ENCODE data around the gene CELSR2.
"Not testable (repeated sequence)": the region's sequence is repeated elsewhere in the genome, so short reads cannot be mapped to it uniquely, and the experiment has no call there.

The CELSR2 gene

GRCh38 chr1:109304226-109304920 is 55.0 kb downstream of the CELSR2 start:
- Histone ChIP-seq H3K4me1 (ENCODE audit: insufficient read depth, poor library complexity, severe bottlenecking) (no peaks in the 10 kb centered on the region), H3K27ac (ENCODE audit: poor library complexity, severe bottlenecking) (no peak overlapping the region), H3K27me3 (ENCODE audit: insufficient read depth, poor library complexity, severe bottlenecking) (no peaks in the 10 kb centered on the region), H3K9me3 (ENCODE audit: severe bottlenecking) (no peaks in the 10 kb centered on the region), H3K36me3 (ENCODE audit: low read depth) (no peaks in the 10 kb centered on the region), H3K4me3 (ENCODE audit: severe bottlenecking) (no peak overlapping the region)
- TF ChIP-seq, protein P1, sequence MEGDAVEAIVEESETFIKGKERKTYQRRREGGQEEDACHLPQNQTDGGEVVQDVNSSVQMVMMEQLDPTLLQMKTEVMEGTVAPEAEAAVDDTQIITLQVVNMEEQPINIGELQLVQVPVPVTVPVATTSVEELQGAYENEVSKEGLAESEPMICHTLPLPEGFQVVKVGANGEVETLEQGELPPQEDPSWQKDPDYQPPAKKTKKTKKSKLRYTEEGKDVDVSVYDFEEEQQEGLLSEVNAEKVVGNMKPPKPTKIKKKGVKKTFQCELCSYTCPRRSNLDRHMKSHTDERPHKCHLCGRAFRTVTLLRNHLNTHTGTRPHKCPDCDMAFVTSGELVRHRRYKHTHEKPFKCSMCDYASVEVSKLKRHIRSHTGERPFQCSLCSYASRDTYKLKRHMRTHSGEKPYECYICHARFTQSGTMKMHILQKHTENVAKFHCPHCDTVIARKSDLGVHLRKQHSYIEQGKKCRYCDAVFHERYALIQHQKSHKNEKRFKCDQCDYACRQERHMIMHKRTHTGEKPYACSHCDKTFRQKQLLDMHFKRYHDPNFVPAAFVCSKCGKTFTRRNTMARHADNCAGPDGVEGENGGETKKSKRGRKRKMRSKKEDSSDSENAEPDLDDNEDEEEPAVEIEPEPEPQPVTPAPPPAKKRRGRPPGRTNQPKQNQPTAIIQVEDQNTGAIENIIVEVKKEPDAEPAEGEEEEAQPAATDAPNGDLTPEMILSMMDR (IDR thresholded peaks at IDR 0.05; ENCODE audit: poor library complexity, severe bottlenecking): no peak
- no peak for DNase-seq (ENCODE audit: low spot score)
- no peak for ATAC-seq (ENCODE audit: low read depth)

DNA sequence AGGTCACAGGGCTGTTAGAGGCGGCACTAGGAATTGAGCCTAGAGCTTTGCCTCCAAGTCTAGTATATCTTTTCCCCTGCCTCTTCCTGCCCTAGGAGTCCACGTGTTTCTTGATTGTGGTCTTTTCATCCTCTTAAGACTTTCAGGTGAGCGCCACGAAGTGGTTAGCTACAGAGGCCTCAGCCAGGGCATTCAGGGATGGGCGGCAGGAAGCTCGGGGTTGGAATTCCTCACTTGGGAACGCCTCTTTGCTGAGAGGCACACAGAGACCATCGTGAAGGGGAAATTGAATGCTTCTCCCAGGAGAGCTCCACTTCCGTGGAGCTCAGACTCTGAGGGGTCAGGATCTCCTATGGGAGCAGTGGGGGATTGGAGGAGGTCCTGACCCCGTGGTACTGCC is 56.7 kb downstream of the CELSR2 start:
- not testable (repeated sequence) for H3K9me3 ChIP-seq (ENCODE audit: severe bottlenecking); ATAC-seq (ENCODE audit: low read depth); DNase-seq (ENCODE audit: low spot score); H3K4me1 ChIP-seq (ENCODE audit: insufficient read depth, poor library complexity, severe bottlenecking); H3K27me3 ChIP-seq (ENCODE audit: insufficient read depth, poor library complexity, severe bottlenecking); H3K4me3 ChIP-seq (ENCODE audit: severe bottlenecking); H3K27ac ChIP-seq (ENCODE audit: poor library complexity, severe bottlenecking); H3K36me3 ChIP-seq (ENCODE audit: low read depth)

- no peak for ATAC-seq (ENCODE audit: low read depth)
Observed at GRCh38 chr1:109306832-109307273, 57.5 kb downstream of the CELSR2 start, which contains the start of gene MYBPHL. TSS of gene MYBPHL (minus strand) at chr1:109307011. CDS start at chr1:109306991, 20 bp downstream.

DNA sequence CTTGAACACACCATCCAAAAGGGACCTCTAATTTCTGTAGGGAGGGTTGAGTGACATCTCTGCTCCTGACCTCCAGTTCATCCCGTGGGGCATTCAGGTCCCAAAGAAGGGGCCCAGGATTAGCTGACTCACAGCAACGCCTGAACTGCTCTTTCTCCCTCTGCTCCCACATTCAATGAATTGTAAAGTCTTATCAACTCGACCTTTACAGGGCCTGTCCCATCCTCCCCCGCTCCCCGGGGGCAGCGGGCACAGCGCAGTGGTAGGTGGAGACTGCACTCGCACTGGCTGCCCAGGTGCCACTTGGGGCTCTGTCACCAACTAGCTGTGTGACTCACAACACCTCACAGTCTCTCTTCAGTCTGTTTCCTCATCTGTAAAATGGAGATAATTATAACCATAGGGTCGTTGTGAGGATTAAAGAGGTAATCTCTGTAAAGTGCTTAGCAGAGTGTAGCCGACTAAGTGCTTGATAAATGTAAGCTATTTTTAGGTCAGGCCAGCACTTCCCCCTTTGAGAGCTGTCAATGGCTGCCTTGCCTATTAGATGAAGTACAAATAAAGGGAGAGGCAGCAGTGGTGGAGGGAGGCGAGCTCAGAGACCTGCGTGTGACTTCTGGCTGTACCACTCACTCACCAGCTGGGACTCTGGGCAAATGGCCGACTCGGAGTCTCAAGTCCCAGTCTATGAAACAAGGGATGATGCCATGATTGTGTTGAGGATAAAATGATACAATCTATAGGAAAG is 58.1 kb downstream of the CELSR2 start:
- Histone ChIP-seq H3K27me3 (ENCODE audit: insufficient read depth, poor library complexity, severe bottlenecking) (no peaks in the 10 kb centered on the region), H3K27ac (ENCODE audit: poor library complexity, severe bottlenecking) (no peak overlapping the region), H3K36me3 (ENCODE audit: low read depth) (no peaks in the 10 kb centered on the region), H3K4me3 (ENCODE audit: severe bottlenecking) (no peak overlapping the region), H3K9me3 (ENCODE audit: severe bottlenecking) (no peaks in the 10 kb centered on the region), H3K4me1 (ENCODE audit: insufficient read depth, poor library complexity, severe bottlenecking) (no peaks in the 10 kb centered on the region)
- TF ChIP-seq, protein P1 (IDR thresholded peaks at IDR 0.05; ENCODE audit: poor library complexity, severe bottlenecking): no peak
- ATAC-seq (ENCODE audit: low read depth) (no peak), DNase-seq (ENCODE audit: low spot score) (no peak)

More at GRCh38 chr1:109306832-109307273, 57.5 kb downstream of the CELSR2 start, which contains the start of gene MYBPHL:
- DNase-seq (ENCODE audit: low spot score): no peak
- Histone ChIP-seq H3K4me3 (ENCODE audit: severe bottlenecking) (no peak within 1 kb of the TSS), H3K27me3 (ENCODE audit: insufficient read depth, poor library complexity, severe bottlenecking) (no peaks in the 10 kb centered on the region), H3K27ac (ENCODE audit: poor library complexity, severe bottlenecking) (no peak within 1 kb of the TSS), H3K4me1 (ENCODE audit: insufficient read depth, poor library complexity, severe bottlenecking) (no peaks in the 10 kb centered on the region), H3K36me3 (ENCODE audit: low read depth) (no peaks in the 10 kb centered on the region), H3K9me3 (ENCODE audit: severe bottlenecking) (no peaks in the 10 kb centered on the region)
- TF ChIP-seq, protein P1 (IDR thresholded peaks at IDR 0.05; ENCODE audit: poor library complexity, severe bottlenecking): no peak

DNA sequence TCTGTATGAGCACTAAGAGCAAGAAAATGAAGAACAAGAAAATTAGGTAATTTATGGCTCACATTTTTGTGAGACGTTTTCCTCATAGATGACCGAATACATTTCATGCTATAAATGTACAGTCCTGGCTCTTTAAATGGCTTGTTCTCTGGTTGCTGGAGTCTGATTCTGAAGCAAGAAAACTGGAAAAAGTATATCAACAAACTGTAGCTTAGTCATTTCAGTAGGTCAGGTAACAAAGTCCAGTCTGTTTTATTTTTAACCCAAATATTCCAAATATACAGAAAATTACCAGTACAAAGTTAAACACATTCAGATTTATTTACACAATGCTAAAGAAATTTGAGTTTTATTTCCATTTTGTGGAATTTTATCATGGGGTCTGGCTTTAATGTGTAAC is 60.0 kb downstream of the CELSR2 start:
- TF ChIP-seq, protein P1 (IDR thresholded peaks at IDR 0.05; ENCODE audit: poor library complexity, severe bottlenecking): no peak
- Histone ChIP-seq H3K36me3 (ENCODE audit: low read depth) (no peaks in the 10 kb centered on the region), H3K9me3 (ENCODE audit: severe bottlenecking) (no peaks in the 10 kb centered on the region), H3K4me1 (ENCODE audit: insufficient read depth, poor library complexity, severe bottlenecking) (no peaks in the 10 kb centered on the region), H3K27ac (ENCODE audit: poor library complexity, severe bottlenecking) (no peak overlapping the region), H3K27me3 (ENCODE audit: insufficient read depth, poor library complexity, severe bottlenecking) (no peaks in the 10 kb centered on the region), H3K4me3 (ENCODE audit: severe bottlenecking) (no peak overlapping the region)
- DNase-seq (ENCODE audit: low spot score) (no peak), ATAC-seq (ENCODE audit: low read depth) (no peak)
